ENCODE results near the gene SNX20.

Gene SNX20

GRCh38 chr16:50679676-50680555, 1.2 kb downstream of the SNX20 start:
- WGBS (ENCODE audit: insufficient coverage, insufficient read length): no CpG with 5 or more reads among the region's 6 CpGs
- H3K4me1 ChIP-seq (ENCODE audit: control insufficient read depth, insufficient read depth, low read length): no peaks in the 10 kb centered on the region
- no peak overlapping the region for H3K27ac ChIP-seq (ENCODE audit: low read length)
- H3K9me3 ChIP-seq (ENCODE audit: control insufficient read depth, insufficient read depth, low read length): no peaks in the 10 kb centered on the region
- H3K27me3 ChIP-seq (ENCODE audit: control insufficient read depth, insufficient read depth, low read length): no peaks in the 10 kb centered on the region
- no peak overlapping the region for H3K4me3 ChIP-seq (ENCODE audit: low read length)
- H3K36me3 ChIP-seq (ENCODE audit: control insufficient read depth, insufficient read depth, low read length): no peaks in the 10 kb centered on the region
- DNase-seq (ENCODE audit: low read depth, low spot score): no peak

- H3K27ac ChIP-seq (ENCODE audit: low read length): no peak overlapping the region
- WGBS (ENCODE audit: insufficient coverage, insufficient read length): no CpG with 5 or more reads among the region's 14 CpGs
- no peaks in the 10 kb centered on the region for H3K4me1 ChIP-seq (ENCODE audit: control insufficient read depth, insufficient read depth, low read length)
These were observed 1.8 kb downstream of the SNX20 start for GRCh38 chr16:50679266-50679665.

GRCh38 chr16:50678531-50678930, 2.6 kb downstream of the SNX20 start:
- no peaks in the 10 kb centered on the region for H3K36me3 ChIP-seq (ENCODE audit: control insufficient read depth, insufficient read depth, low read length)
- no CpG with 5 or more reads among the region's 3 CpGs for WGBS (ENCODE audit: insufficient coverage, insufficient read length)
- H3K27ac ChIP-seq (ENCODE audit: low read length): no peak overlapping the region
- DNase-seq (ENCODE audit: low read depth, low spot score): no peak
- no peaks in the 10 kb centered on the region; the same call in 1 of the 2 replicates for H3K4me1 ChIP-seq (ENCODE audit: control insufficient read depth, insufficient read depth, low read length)
- no peaks in the 10 kb centered on the region for H3K9me3 ChIP-seq (ENCODE audit: control insufficient read depth, insufficient read depth, low read length)
- H3K27me3 ChIP-seq (ENCODE audit: control insufficient read depth, insufficient read depth, low read length): no peaks in the 10 kb centered on the region
- H3K4me3 ChIP-seq (ENCODE audit: low read length): no peak overlapping the region

More at GRCh38 chr16:50679266-50679665, 1.8 kb downstream of the SNX20 start:
- H3K36me3 ChIP-seq (ENCODE audit: control insufficient read depth, insufficient read depth, low read length): no peaks in the 10 kb centered on the region
- no peaks in the 10 kb centered on the region for H3K27me3 ChIP-seq (ENCODE audit: control insufficient read depth, insufficient read depth, low read length)
- no peak for DNase-seq (ENCODE audit: low read depth, low spot score)
- no peak overlapping the region for H3K4me3 ChIP-seq (ENCODE audit: low read length)
- H3K9me3 ChIP-seq (ENCODE audit: control insufficient read depth, insufficient read depth, low read length): no peaks in the 10 kb centered on the region

GRCh38 chr16:50677351-50677750, 3.8 kb downstream of the SNX20 start:
- WGBS (ENCODE audit: insufficient coverage, insufficient read length): no CpG with 5 or more reads among the region's 7 CpGs
- Histone ChIP-seq H3K9me3 (ENCODE audit: control insufficient read depth, insufficient read depth, low read length) (0 out of 2 replicates have a peak, but pooled peaks cover 1% of the 10 kb centered on the region), H3K36me3 (ENCODE audit: control insufficient read depth, insufficient read depth, low read length) (no peaks in the 10 kb centered on the region), H3K4me3 (ENCODE audit: low read length) (no peak overlapping the region), H3K27ac (ENCODE audit: low read length) (no peak overlapping the region), H3K4me1 (ENCODE audit: control insufficient read depth, insufficient read depth, low read length) (no peaks in the 10 kb centered on the region; the same call in 1 of the 2 replicates), H3K27me3 (ENCODE audit: control insufficient read depth, insufficient read depth, low read length) (no peaks in the 10 kb centered on the region)
- no peak for DNase-seq (ENCODE audit: low read depth, low spot score)

- DNase-seq (ENCODE audit: low read depth, low spot score): no peak
- Histone ChIP-seq H3K27ac (ENCODE audit: low read length) (no peak overlapping the region), H3K9me3 (ENCODE audit: control insufficient read depth, insufficient read depth, low read length) (0 out of 2 replicates have a peak, but pooled peaks cover 4% of the 10 kb centered on the region), H3K36me3 (ENCODE audit: control insufficient read depth, insufficient read depth, low read length) (no peaks in the 10 kb centered on the region), H3K27me3 (ENCODE audit: control insufficient read depth, insufficient read depth, low read length) (no peaks in the 10 kb centered on the region), H3K4me3 (ENCODE audit: low read length) (no peak overlapping the region), H3K4me1 (ENCODE audit: control insufficient read depth, insufficient read depth, low read length) (no peaks in the 10 kb centered on the region; the same call in 1 of the 2 replicates)
- no CpG with 5 or more reads among the region's 9 CpGs for WGBS (ENCODE audit: insufficient coverage, insufficient read length)
These were observed 4.4 kb downstream of the SNX20 start for GRCh38 chr16:50676684-50677225.

- Histone ChIP-seq H3K27ac (ENCODE audit: low read length) (no peak overlapping the region), H3K9me3 (ENCODE audit: control insufficient read depth, insufficient read depth, low read length) (0 out of 2 replicates have a peak, but pooled peaks cover 4% of the 10 kb centered on the region), H3K4me1 (ENCODE audit: control insufficient read depth, insufficient read depth, low read length) (no peaks in the 10 kb centered on the region; the same call in 1 of the 2 replicates), H3K27me3 (ENCODE audit: control insufficient read depth, insufficient read depth, low read length) (no peaks in the 10 kb centered on the region), H3K4me3 (ENCODE audit: low read length) (no peak overlapping the region), H3K36me3 (ENCODE audit: control insufficient read depth, insufficient read depth, low read length) (no peaks in the 10 kb centered on the region)
- no peak for DNase-seq (ENCODE audit: low read depth, low spot score)
- no CpG with 5 or more reads among the region's 23 CpGs for WGBS (ENCODE audit: insufficient coverage, insufficient read length)
These were observed 5.2 kb downstream of the SNX20 start for GRCh38 chr16:50675686-50676610.

- no peaks in the 10 kb centered on the region for H3K36me3 ChIP-seq (ENCODE audit: control insufficient read depth, insufficient read depth, low read length)
- H3K4me1 ChIP-seq (ENCODE audit: control insufficient read depth, insufficient read depth, low read length): no peaks in the 10 kb centered on the region; the same call in 1 of the 2 replicates
- H3K9me3 ChIP-seq (ENCODE audit: control insufficient read depth, insufficient read depth, low read length): 0 out of 2 replicates have a peak, but pooled peaks cover 4% of the 10 kb centered on the region
- H3K4me3 ChIP-seq (ENCODE audit: low read length): no peak overlapping the region
- H3K27me3 ChIP-seq (ENCODE audit: control insufficient read depth, insufficient read depth, low read length): no peaks in the 10 kb centered on the region
- DNase-seq (ENCODE audit: low read depth, low spot score): no peak
- no CpG with 5 or more reads among the region's 4 CpGs for WGBS (ENCODE audit: insufficient coverage, insufficient read length)
- H3K27ac ChIP-seq (ENCODE audit: low read length): no peak overlapping the region
These were observed 6.3 kb downstream of the SNX20 start for GRCh38 chr16:50674831-50675230.

GRCh38 chr16:50673496-50674275, 7.4 kb downstream of the SNX20 start:
- Histone ChIP-seq H3K36me3 (ENCODE audit: control insufficient read depth, insufficient read depth, low read length) (no peaks in the 10 kb centered on the region), H3K27me3 (ENCODE audit: control insufficient read depth, insufficient read depth, low read length) (no peaks in the 10 kb centered on the region), H3K4me1 (ENCODE audit: control insufficient read depth, insufficient read depth, low read length) (no peaks in the 10 kb centered on the region; the same call in 1 of the 2 replicates), H3K27ac (ENCODE audit: low read length) (no peak overlapping the region), H3K9me3 (ENCODE audit: control insufficient read depth, insufficient read depth, low read length) (0 out of 2 replicates have a peak, but pooled peaks cover 4% of the 10 kb centered on the region), H3K4me3 (ENCODE audit: low read length) (no peak overlapping the region)
- WGBS (ENCODE audit: insufficient coverage, insufficient read length): no CpG with 5 or more reads among the region's 70 CpGs
- no peak for DNase-seq (ENCODE audit: low read depth, low spot score)

- DNase-seq (ENCODE audit: low read depth, low spot score): no peak
- no peaks in the 10 kb centered on the region; the same call in 1 of the 2 replicates for H3K4me1 ChIP-seq (ENCODE audit: control insufficient read depth, insufficient read depth, low read length)
- no peak overlapping the region for H3K27ac ChIP-seq (ENCODE audit: low read length)
- 0 out of 2 replicates have a peak, but pooled peaks cover 4% of the 10 kb centered on the region for H3K9me3 ChIP-seq (ENCODE audit: control insufficient read depth, insufficient read depth, low read length)
- no peaks in the 10 kb centered on the region for H3K27me3 ChIP-seq (ENCODE audit: control insufficient read depth, insufficient read depth, low read length)
- H3K4me3 ChIP-seq (ENCODE audit: low read length): no peak overlapping the region
- H3K36me3 ChIP-seq (ENCODE audit: control insufficient read depth, insufficient read depth, low read length): no peaks in the 10 kb centered on the region
- WGBS (ENCODE audit: insufficient coverage, insufficient read length): no CpG with 5 or more reads among the region's 2 CpGs
These were observed 9.4 kb downstream of the SNX20 start for GRCh38 chr16:50671644-50672260.
